ENCODE data around the gene LSM10.

LSM10 gene

DNA sequence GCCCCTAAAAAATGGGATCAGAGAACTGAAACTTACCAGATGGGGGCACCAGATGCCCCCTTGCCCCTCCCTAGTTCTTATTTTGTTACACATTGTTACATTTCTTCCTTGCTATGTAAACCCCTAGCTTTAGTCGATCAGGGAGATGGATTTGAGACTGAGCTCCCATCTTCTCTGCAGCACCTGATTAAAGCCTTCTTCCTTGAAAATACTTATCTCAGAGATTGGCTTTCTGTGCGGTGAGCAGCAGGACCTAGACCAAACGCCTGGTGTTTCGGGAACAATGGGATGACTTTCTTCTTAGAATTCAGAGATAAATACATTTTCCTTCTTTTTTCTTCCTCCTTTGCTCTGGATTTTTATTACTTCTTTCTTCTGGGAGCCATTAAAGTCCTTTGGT is 16.7 kb upstream of the LSM10 start:
- Histone ChIP-seq H4K20me1 (ENCODE audit: insufficient read depth, low read length) (no peaks in the 10 kb centered on the region), H3K4me1 (ENCODE audit: insufficient read depth, low read length) (peaks cover 7% of the 10 kb centered on the region), H3K79me2 (ENCODE audit: insufficient read depth, low read length) (no peaks in the 10 kb centered on the region), H2AFZ (ENCODE audit: low read depth, low read length) (no peak overlapping the region), H3K27ac (ENCODE audit: low read length) (no peak overlapping the region), H3K36me3 (ENCODE audit: insufficient read depth, low read length) (no peaks in the 10 kb centered on the region), H3K9ac (ENCODE audit: low read depth, low read length) (no peak overlapping the region), H3K27me3 (ENCODE audit: insufficient read depth, low read length, poor library complexity) (no peaks in the 10 kb centered on the region), H3K9me3 (ENCODE audit: insufficient read depth, low read length, severe bottlenecking) (no peaks in the 10 kb centered on the region), H3K4me3 (ENCODE audit: low read depth in 1 of 2, low read length in 2 of 2) (no peak overlapping the region), H3K4me2 (ENCODE audit: insufficient read depth, low read length) (no peak overlapping the region)
- no peak for ATAC-seq (ENCODE audit: insufficient read depth, low read depth)
- TF ChIP-seq CTCF (IDR thresholded peaks at IDR 0.05; ENCODE audit: borderline replicate concordance, extremely low read depth, low read length, poor library complexity, severe bottlenecking) (no peak), EZH2 (IDR thresholded peaks at IDR 0.05; ENCODE audit: borderline replicate concordance, low read depth, low read length, severe bottlenecking) (no peak)
- no peak for DNase-seq

- no peaks in the 10 kb centered on the region for H3K27me3 ChIP-seq (ENCODE audit: insufficient read depth, low read length, poor library complexity)
- peak overlapping the region; percentile 33 for H2AFZ ChIP-seq (ENCODE audit: low read depth, low read length)
- TF ChIP-seq CTCF (IDR thresholded peaks at IDR 0.05; ENCODE audit: borderline replicate concordance, extremely low read depth, low read length, poor library complexity, severe bottlenecking) (no peak), EZH2 (IDR thresholded peaks at IDR 0.05; ENCODE audit: borderline replicate concordance, low read depth, low read length, severe bottlenecking) (no peak)
- no peaks in the 10 kb centered on the region for H3K36me3 ChIP-seq (ENCODE audit: insufficient read depth, low read length)
- H3K9me3 ChIP-seq (ENCODE audit: insufficient read depth, low read length, severe bottlenecking), result no peaks in the 10 kb centered on the region
- DNase-seq (peak; percentile 67), ATAC-seq (ENCODE audit: insufficient read depth, low read depth) (peak; percentile 93)
- no peak overlapping the region for H3K9ac ChIP-seq (ENCODE audit: low read depth, low read length)
- H3K27ac ChIP-seq (ENCODE audit: low read length), result no peak overlapping the region
- H3K4me3 ChIP-seq (ENCODE audit: low read depth in 1 of 2, low read length in 2 of 2), result no peak overlapping the region
- H3K4me1 ChIP-seq (ENCODE audit: insufficient read depth, low read length), result peaks cover 7% of the 10 kb centered on the region
- no peak overlapping the region for H3K4me2 ChIP-seq (ENCODE audit: insufficient read depth, low read length)
- no peaks in the 10 kb centered on the region for H3K79me2 ChIP-seq (ENCODE audit: insufficient read depth, low read length)
- no peaks in the 10 kb centered on the region for H4K20me1 ChIP-seq (ENCODE audit: insufficient read depth, low read length)
Observed at GRCh38 chr1:36411674-36412648, 14.3 kb upstream of the LSM10 start.

DNA sequence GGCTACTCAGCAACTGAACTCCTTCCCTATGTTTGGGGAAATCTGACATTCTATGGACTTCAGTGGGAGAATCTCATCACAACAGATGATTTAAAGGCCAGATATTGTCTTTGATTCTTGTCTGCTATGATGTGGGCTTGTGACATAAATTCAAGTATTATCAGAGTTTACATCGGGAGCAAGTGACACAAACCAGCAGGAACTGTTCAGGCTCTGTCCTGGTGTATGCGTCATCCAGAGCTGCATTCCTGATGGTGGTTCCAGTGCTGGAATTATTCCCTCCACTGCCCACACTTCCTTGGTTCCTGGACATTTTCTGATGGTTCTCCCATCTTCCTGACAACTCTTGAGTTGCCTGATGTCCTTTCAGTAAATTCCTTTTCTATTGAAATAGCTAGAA is 10.8 kb upstream of the LSM10 start:
- no peak for DNase-seq
- Histone ChIP-seq H3K36me3 (ENCODE audit: insufficient read depth, low read length) (no peaks in the 10 kb centered on the region), H4K20me1 (ENCODE audit: insufficient read depth, low read length) (no peaks in the 10 kb centered on the region), H3K9ac (ENCODE audit: low read depth, low read length) (no peak overlapping the region), H3K4me2 (ENCODE audit: insufficient read depth, low read length) (no peak overlapping the region), H3K4me3 (ENCODE audit: low read depth in 1 of 2, low read length in 2 of 2) (no peak overlapping the region), H2AFZ (ENCODE audit: low read depth, low read length) (no peak overlapping the region), H3K4me1 (ENCODE audit: insufficient read depth, low read length) (peaks cover 7% of the 10 kb centered on the region), H3K9me3 (ENCODE audit: insufficient read depth, low read length, severe bottlenecking) (no peaks in the 10 kb centered on the region), H3K79me2 (ENCODE audit: insufficient read depth, low read length) (no peaks in the 10 kb centered on the region), H3K27me3 (ENCODE audit: insufficient read depth, low read length, poor library complexity) (no peaks in the 10 kb centered on the region), H3K27ac (ENCODE audit: low read length) (no peak overlapping the region)
- no peak for TF ChIP-seq EZH2 (IDR thresholded peaks at IDR 0.05; ENCODE audit: borderline replicate concordance, low read depth, low read length, severe bottlenecking)
- no peak for TF ChIP-seq CTCF (IDR thresholded peaks at IDR 0.05; ENCODE audit: borderline replicate concordance, extremely low read depth, low read length, poor library complexity, severe bottlenecking)
- ATAC-seq (ENCODE audit: insufficient read depth, low read depth), result no peak
